ENCODE results near the gene USP53. TPM values are rescaled to one million over a fixed set of nuclear protein-coding genes. Genes with fewer than 3 reads are reported as not detected.

USP53 gene
- total and polyA plus RNA-seq, 2 experiments from 2014 or later = 17.1 to 27.7 TPM

- no peak overlapping the region for H3K27ac Mint-ChIP-seq
- no peak for ATAC-seq
These were observed 86.8 kb downstream of the USP53 start for GRCh38 chr4:119299260-119299671.

More at GRCh38 chr4:119299260-119299671, 86.8 kb downstream of the USP53 start:
- H3K9me2 ChIP-seq (ENCODE audit: insufficient read depth) = no peaks in the 10 kb centered on the region
- peaks cover 28% of the 10 kb centered on the region for H3K36me3 Mint-ChIP-seq (ENCODE audit: low read depth)
- no peaks in the 10 kb centered on the region for H3K36me3 ChIP-seq (ENCODE audit: insufficient read depth)
- TF ChIP-seq NANOG (IDR thresholded peaks at IDR 0.05; ENCODE audit: borderline replicate concordance) (no peak), CTCF (conservative IDR thresholded peaks at IDR 0.05; ENCODE audit: low read depth in 2 of 2) (no peak), ZNF462 (CRISPR knock-in tag; IDR thresholded peaks at IDR 0.05) (no peak), REST (IDR thresholded peaks at IDR 0.05; ENCODE audit: unreplicated experiment) (no peak), JUNB (IDR thresholded peaks at IDR 0.05; ENCODE audit: unreplicated experiment) (no peak), ZNF331 (CRISPR knock-in tag; IDR thresholded peaks at IDR 0.05; ENCODE audit: low read depth) (no peak), EZH2phosphoT487 (IDR thresholded peaks at IDR 0.05; ENCODE audit: unreplicated experiment) (no peak), EZH2 (IDR thresholded peaks at IDR 0.05; ENCODE audit: low read depth, unreplicated experiment) (no peak), POLR2AphosphoS5 (IDR thresholded peaks at IDR 0.05; ENCODE audit: low read depth) (no peak), ETS1 (IDR thresholded peaks at IDR 0.05) (no peak), STAT1 (IDR thresholded peaks at IDR 0.05; ENCODE audit: unreplicated experiment) (no peak), CREB1 (CRISPR knock-in tag; IDR thresholded peaks at IDR 0.05; ENCODE audit: low read depth) (no peak), ZNF114 (CRISPR knock-in tag; IDR thresholded peaks at IDR 0.05) (no peak)
- peaks cover 11% of the 10 kb centered on the region; the same call in 1 of the 2 replicates for H3K4me1 ChIP-seq (ENCODE audit: insufficient read depth)
- H3K27me3 Mint-ChIP-seq (ENCODE audit: insufficient read depth, low read depth, poor library complexity) = peaks cover 21% of the 10 kb centered on the region
- no peak for DNase-seq (ENCODE audit: low spot score)
- H3F3A ChIP-seq (replicated peaks; ENCODE audit: low read depth) = no peaks in the 10 kb centered on the region
- H3K27ac ChIP-seq (ENCODE audit: low read depth) = no peak overlapping the region
- no peaks in the 10 kb centered on the region for H4K20me1 ChIP-seq (replicated peaks; ENCODE audit: insufficient read depth)
- no peaks in the 10 kb centered on the region for H3K27me3 ChIP-seq (ENCODE audit: insufficient read depth)
- H3K79me2 ChIP-seq (replicated peaks; ENCODE audit: insufficient read depth) = peaks cover 20% of the 10 kb centered on the region
- peak overlapping the region; percentile 95 for H3K4me2 ChIP-seq
- no peak overlapping the region for H2AFZ ChIP-seq
- H3K9me3 Mint-ChIP-seq = no peaks in the 10 kb centered on the region
- peak overlapping the region; percentile 81 for H3K4me3 ChIP-seq
- H3K4me3 Mint-ChIP-seq = peak overlapping the region; percentile 97
- H3K4me1 Mint-ChIP-seq = peaks cover 15% of the 10 kb centered on the region

Measured in GM23338 (cell line).